K562 (cell line): Measurements from ENCODE around the gene PPFIA1. TPM values are rescaled to one million over a fixed set of nuclear protein-coding genes. Genes with fewer than 3 reads are reported as not detected.

ENCODE experiments used
- ATAC-seq: fragments of 200-7000 bp; cut with Tn5 transposase; 3 replicates; pipeline ENCODE4 v1.9.1; 2020; ENCODE audit warnings: moderate library complexity
- BruUV-seq: library from RNA; stranded (reverse); fragments of 400-500 nt; replicated peaks from 2 replicates; lab custom pipeline; 2021; lab: Mats Ljungman, UMichigan
- CTCF ChIA-PET: fragments of 300-600 bp; formaldehyde crosslinking; extraction: SDS; loops from one replicate; lab custom pipeline; 2021; ENCODE audit warnings: low intra/inter-chr PET ratio; lab: Yijun Ruan, JAX
- POLR2A ChIA-PET: fragments of 300-600, 350-650 bp; sonication (Branson Sonifier 250); formaldehyde crosslinking; extraction: SDS; loops from one replicate; lab custom pipeline; 2021; ENCODE audit warnings: antibody characterized with exemption, inconsistent platforms; lab: Yijun Ruan, JAX
- DNase-seq, 4 experiments: peaks; one replicate each; pipeline versions ENCODE4 v3.0.0 to v3.0.0-alpha.2; 2011 to 2018; ENCODE audit warnings: low spot score in 3 of 4, mixed read lengths in 3 of 4; ENCODE audit errors: extremely low read depth in 1 of 4
- FAIRE-seq: peaks from 2 replicates; lab custom pipeline; 2011; peaks lifted over from hg19 to GRCh38; lab: Jason Lieb, UNC
- H2AFZ ChIP-seq: 2 replicates; pipeline ENCODE4 v1.6.0; 2011; ENCODE audit warnings: low read depth, low read length, control low read depth, inconsistent platforms
- H3K27ac ChIP-seq: fragments of 200-600 bp; 3 replicates; pipeline ENCODE4 v1.8.0; 2011; ENCODE audit warnings: low read depth, mild to moderate bottlenecking, control low read depth, inconsistent platforms, low read length, moderate library complexity, mixed read lengths; ENCODE audit errors: extremely low read depth
- H3K27me3 ChIP-seq, 2 experiments: fragments of 300-600 bp in 1 of 2; 2 replicates in 1 of 2; 3 replicates in 1 of 2; pipeline versions ENCODE4 v1.6.0 to v1.8.0; 2011; ENCODE audit warnings: inconsistent platforms in 2 of 2, low read length in 2 of 2, mild to moderate bottlenecking in 1 of 2, mixed read lengths in 1 of 2, moderate library complexity in 1 of 2; ENCODE audit not compliant: control insufficient read depth in 2 of 2, insufficient read depth in 2 of 2
- H3K36me3 ChIP-seq: fragments of 300-600 bp; 3 replicates; pipeline ENCODE4 v1.8.0; 2011; ENCODE audit warnings: mild to moderate bottlenecking, low read length, inconsistent platforms; ENCODE audit not compliant: control insufficient read depth, insufficient read depth
- H3K4me1 ChIP-seq, 2 experiments: fragments of 200-600 bp in 1 of 2; replicated peaks in 1 of 2; 2 replicates in 1 of 2; 3 replicates in 1 of 2; pipeline versions ENCODE4 v1.5.1 to v1.8.0; 2011; ENCODE audit warnings: inconsistent platforms in 2 of 2, low read length in 2 of 2, mild to moderate bottlenecking in 1 of 2, mixed read lengths in 1 of 2, moderate library complexity in 1 of 2; ENCODE audit not compliant: control insufficient read depth in 2 of 2, insufficient read depth in 2 of 2
- H3K4me2 ChIP-seq: 2 replicates; pipeline ENCODE4 v1.6.1; 2011; ENCODE audit warnings: low read length, control low read depth, inconsistent platforms, mixed read lengths; ENCODE audit not compliant: insufficient read depth
- H3K4me3 ChIP-seq: fragments of 200-600 bp; sonication (generic), shearing (Covaris generic); 2 replicates; pipeline ENCODE4 v1.5.1; 2016; ENCODE audit warnings: control low read depth, inconsistent platforms
- H3K79me2 ChIP-seq: fragments of 200-600 bp; 3 replicates; pipeline ENCODE4 v1.8.0; 2011; ENCODE audit warnings: low read length, inconsistent platforms; ENCODE audit not compliant: control insufficient read depth, insufficient read depth
- H3K9ac ChIP-seq, 2 experiments: 2 replicates each; pipeline versions ENCODE4 v1.6.0 to v1.6.1; 2011; ENCODE audit warnings: low read depth in 2 of 2, low read length in 2 of 2, control low read depth in 1 of 2, inconsistent platforms in 1 of 2, mild to moderate bottlenecking in 1 of 2, mixed read lengths in 1 of 2; ENCODE audit not compliant: insufficient read depth in 1 of 2
- H3K9me1 ChIP-seq: one replicate; pipeline ENCODE4 v1.6.0; 2011; ENCODE audit warnings: inconsistent platforms, mild to moderate bottlenecking, low read length, moderate library complexity; ENCODE audit not compliant: control insufficient read depth, insufficient read depth
- H3K9me3 ChIP-seq: replicated peaks from 2 replicates; pipeline ENCODE4 v1.5.1; 2011; ENCODE audit warnings: low read depth, low read length, inconsistent platforms; ENCODE audit not compliant: control insufficient read depth, insufficient read depth
- H4K20me1 ChIP-seq: replicated peaks from 2 replicates; pipeline ENCODE4 v1.6.1; 2011; ENCODE audit warnings: low read length, inconsistent platforms, mixed read lengths; ENCODE audit not compliant: control insufficient read depth, insufficient read depth
- ARID1B ChIP-seq: fragments of 450-650 bp; IDR thresholded peaks from 2 replicates; pipeline ENCODE4 v1.6.1; 2016; ENCODE audit warnings: antibody characterized with exemption, mild to moderate bottlenecking, inconsistent platforms
- ARID4B ChIP-seq: sonication (generic); formaldehyde crosslinking; IDR thresholded peaks from 2 replicates; pipeline ENCODE4 v1.8.0; 2022; ENCODE audit warnings: mild to moderate bottlenecking, missing genetic modification reagents
- ATF7 ChIP-seq: fragments of 450-650 bp; IDR thresholded peaks from 2 replicates; pipeline ENCODE4 v1.7.1; 2014; ENCODE audit warnings: mild to moderate bottlenecking, moderate library complexity
- BRD9 ChIP-seq: fragments of 450-650 bp; IDR thresholded peaks from 2 replicates; pipeline ENCODE4 v1.6.1; 2018; ENCODE audit warnings: low read depth; ENCODE audit not compliant: partially characterized antibody
- LCOR ChIP-seq: sonication (generic); formaldehyde crosslinking; IDR thresholded peaks from 2 replicates; pipeline ENCODE4 v1.8.0; 2022; ENCODE audit warnings: mild to moderate bottlenecking, missing genetic modification reagents
- MAX ChIP-seq: sonication (generic); formaldehyde crosslinking; IDR thresholded peaks from 2 replicates; pipeline ENCODE4 v1.9.0; 2022; ENCODE audit warnings: mild to moderate bottlenecking, missing genetic modification reagents
- PHF20 ChIP-seq: fragments of 450-650 bp; IDR thresholded peaks from 2 replicates; pipeline ENCODE4 v1.6.1; 2018; ENCODE audit not compliant: partially characterized antibody
- PKNOX1 ChIP-seq: fragments of 450-650 bp; IDR thresholded peaks from 2 replicates; pipeline ENCODE4 v1.6.1; 2016
- RAD51 ChIP-seq: fragments of 450-650 bp; IDR thresholded peaks from 2 replicates; pipeline ENCODE4 v1.7.1; 2016; ENCODE audit warnings: low read depth, mild to moderate bottlenecking, borderline replicate concordance
- SIN3A ChIP-seq, 2 experiments: fragments of 150-350 bp in 1 of 2; IDR thresholded peaks; 2 replicates each; pipeline ENCODE4 v1.6.1; 2011 to 2016; ENCODE audit warnings: borderline replicate concordance in 2 of 2, low read depth in 2 of 2, low read length in 2 of 2, mild to moderate bottlenecking in 2 of 2, moderate library complexity in 2 of 2; ENCODE audit not compliant: control insufficient read depth in 1 of 2
- SLC30A9 ChIP-seq: fragments of 250-450 bp; sonication (Bioruptor Pico); IDR thresholded peaks from 2 replicates; pipeline ENCODE4 v1.8.0; 2022; ENCODE audit warnings: mild to moderate bottlenecking, moderate library complexity
- SMAD4 ChIP-seq: fragments of 250-450 bp; sonication (Bioruptor Pico); conservative IDR thresholded peaks from 2 replicates; pipeline ENCODE4 v1.8.0; 2021; ENCODE audit warnings: inconsistent platforms, mild to moderate bottlenecking, moderate library complexity
- SOX6 ChIP-seq: fragments of 450-650 bp; IDR thresholded peaks from 2 replicates; pipeline ENCODE4 v1.6.1; 2014; ENCODE audit warnings: mild to moderate bottlenecking
- TBL1XR1 ChIP-seq, 2 experiments: IDR thresholded peaks; 2 replicates each; pipeline ENCODE4 v1.6.1; 2012; ENCODE audit warnings: improper control_type of control experiment in 2 of 2, low read length in 2 of 2, mild to moderate bottlenecking in 1 of 2
- TEAD1 ChIP-seq, 2 experiments: fragments of 450-650 bp in 1 of 2; sonication (generic) in 1 of 2; formaldehyde crosslinking; IDR thresholded peaks; 2 replicates each; pipeline versions ENCODE4 v1.4.0 to v1.8.0; 2020 to 2022; ENCODE audit warnings: mild to moderate bottlenecking in 2 of 2, missing genetic modification reagents in 1 of 2
- WGBS: fragments of 100-300 bp; shearing (Covaris generic); methylation state at CpG from one replicate; pipeline ENCODE4 v1.1.6; 2016; ENCODE audit warnings: low coverage, mixed read lengths; ENCODE audit not compliant: insufficient coverage; ENCODE audit errors: missing lambda C conversion rate; 5-methylcytosine and 5-hydroxymethylcytosine counted together
- in situ Hi-C: fragments of 300-500 bp; cut with MboI; formaldehyde crosslinking; loops from 4 replicates; pipeline ENCODE4 v1.15.0; 2018; ENCODE audit warnings: inconsistent platforms, mixed read lengths
- intact Hi-C: fragments of 100-400 bp; cut with micrococcal nuclease; formaldehyde crosslinking; loops from 2 replicates; pipeline ENCODE4 v1.14.2; 2022
- polyA plus RNA-seq, 8 experiments: library from polyadenylated mRNA; depleted of rRNA in 4 of 8; stranded (reverse) in 5 of 8; unstranded in 3 of 8; fragments of >200 nt; fragmentation: Nextera tagmentation in 2 of 8; fragmentation: Illumina TruSeq in 1 of 8; extraction: Ambion mirVana in 2 of 8; extraction: Trizol in 1 of 8; gene quantifications; 2 replicates each; pipeline versions ENCODE4 v1.2.1 to v1.2.3, GENCODE V29; 2011 to 2014; ENCODE audit warnings: inconsistent platforms in 1 of 8, missing spikeins in 1 of 8
- total RNA-seq, 7 experiments: library from RNA; depleted of rRNA in 6 of 7; stranded (reverse); fragments of >200 nt in 6 of 7; fragmentation: Illumina TruSeq in 2 of 7; extraction: Trizol in 2 of 7; gene quantifications; 2 replicates each; pipeline versions ENCODE4 v1.2.1 to v1.2.3, GENCODE V29; 2011 to 2021; ENCODE audit warnings: low replicate concordance in 1 of 7

The PPFIA1 gene
- total and polyA plus RNA-seq, 9 of the 15 experiments (the other 6 are each of a cell fraction or from before 2014, with no cell fraction given), result 9.9 to 41.5 (median 28.5) TPM

- peak overlapping the region; percentile 70 for H3K4me2 ChIP-seq
- H3K4me1 ChIP-seq, result peaks cover 17 to 22% of the 10 kb centered on the region in 2 experiments
- peaks cover 23% of the 10 kb centered on the region; the same call in 2 of the 3 replicates for H3K36me3 ChIP-seq
- H2AFZ ChIP-seq, result peak overlapping the region; percentile 82
- peak; percentile 98 for ATAC-seq
- H3K79me2 ChIP-seq, result peaks cover 34% of the 10 kb centered on the region
- peak; percentile 72 to 87 (median 78) for DNase-seq
- no peak overlapping the region for H3K4me3 ChIP-seq
- no peaks in the 10 kb centered on the region for H3K9me3 ChIP-seq
- no TSS peak for BruUV-seq
- in situ Hi-C loops, result no loop called here
- H3K9ac ChIP-seq, result peak overlapping the region; percentile 24 to 76; a peak in 2 of 4 replicates
- ChIA-PET POLR2A (interaction anchor here (0.7 to 1.7 kb wide), 8 partner anchors 8 to 102 kb away, joined by 3 to 5 read pairs (median 4); no protein-coding TSS in a partner anchor), CTCF (no interaction called here)
- peak overlapping the region; percentile 73; the same call in 2 of the 3 replicates for H3K27ac ChIP-seq
- no peaks in the 10 kb centered on the region; the same call in 1 of the 2 replicates for H4K20me1 ChIP-seq
- intact Hi-C loops, result no loop called here
- WGBS, result 39% methylated on average over 20 of the region's 20 CpGs
- H3K27me3 ChIP-seq, result no peaks in the 10 kb centered on the region
- peak; percentile 91 for FAIRE-seq
- H3K9me1 ChIP-seq, result no peaks in the 10 kb centered on the region
- TF ChIP-seq SLC30A9, result no peak
- TF ChIP-seq SMAD4 (CRISPR knock-in tag), result peak; percentile 61; the same call in 1 of the 2 replicates
- peak; percentile 41; the same call in 1 of the 2 replicates for TF ChIP-seq RAD51
- TF ChIP-seq PKNOX1, result peak; percentile 50; the same call in 1 of the 2 replicates
- peak; percentile 60; the same call in 1 of the 2 replicates for TF ChIP-seq ARID1B
- TF ChIP-seq LCOR (CRISPR knock-in tag), result no peak
- no peak for TF ChIP-seq SIN3A (IDR thresholded peaks at IDR 0.05; ENCODE audit: borderline replicate concordance in 2 of 2, control insufficient read depth in 1 of 2, low read depth in 2 of 2, low read length in 2 of 2)
- TF ChIP-seq ARID4B (CRISPR knock-in tag), result no peak
- no peak for TF ChIP-seq PHF20
- TF ChIP-seq SOX6, result peak; percentile 90
- TF ChIP-seq TEAD1 (CRISPR knock-in tag; IDR thresholded peaks at IDR 0.05), result no peak
- no peak for TF ChIP-seq BRD9
- TF ChIP-seq TBL1XR1 (IDR thresholded peaks at IDR 0.05; ENCODE audit: low read length in 2 of 2), result 0 out of 4 replicates have a peak, but pooled peaks of 1 of the 2 experiments have one; percentile 49
- TF ChIP-seq MAX (CRISPR knock-in tag), result peak; percentile 78; the same call in 1 of the 2 replicates
- TF ChIP-seq ATF7, result peak; percentile 45; the same call in 1 of the 2 replicates
Observed at GRCh38 chr11:70312401-70313357, 42.2 kb downstream of the PPFIA1 start.
